WTC11 (cell line): ENCODE measurements around the gene CCP110.

Experiments used
- ATF1 ChIP-seq: sonication (generic); formaldehyde crosslinking; IDR thresholded peaks from 2 replicates; pipeline ENCODE4 v1.8.1; 2023; ENCODE audit warnings: mild to moderate bottlenecking, moderate library complexity, missing genetic modification reagents
- ETV6 ChIP-seq: sonication (generic); formaldehyde crosslinking; IDR thresholded peaks from 2 replicates; pipeline ENCODE4 v1.8.1; 2022; ENCODE audit warnings: mild to moderate bottlenecking, missing genetic modification reagents
- FOXJ3 ChIP-seq: sonication (generic); formaldehyde crosslinking; IDR thresholded peaks from 2 replicates; pipeline ENCODE4 v1.9.0; 2021; ENCODE audit warnings: missing genetic modification reagents, mild to moderate bottlenecking, borderline replicate concordance
- GABPB1 ChIP-seq: sonication (generic); formaldehyde crosslinking; IDR thresholded peaks from 2 replicates; pipeline ENCODE4 v1.8.1; 2023; ENCODE audit warnings: mild to moderate bottlenecking, missing genetic modification reagents
- GRHL2 ChIP-seq: fragments of 250-450 bp; sonication (Bioruptor Pico); IDR thresholded peaks from 2 replicates; pipeline ENCODE4 v1.8.0; 2022; ENCODE audit warnings: mild to moderate bottlenecking, moderate library complexity; ENCODE audit not compliant: insufficient replicate concordance, severe bottlenecking
- JUN ChIP-seq: sonication (generic); formaldehyde crosslinking; IDR thresholded peaks from 2 replicates; pipeline ENCODE4 v1.8.0; 2023; ENCODE audit warnings: mild to moderate bottlenecking, missing genetic modification reagents
- NR2C2 ChIP-seq: sonication (generic); formaldehyde crosslinking; IDR thresholded peaks from 2 replicates; pipeline ENCODE4 v1.8.0; 2022; ENCODE audit warnings: mild to moderate bottlenecking, missing genetic modification reagents
- SP1 ChIP-seq: sonication (generic); formaldehyde crosslinking; conservative IDR thresholded peaks from 2 replicates; pipeline ENCODE4 v1.8.1; 2022; ENCODE audit warnings: missing genetic modification reagents
- TF ChIP-seq, protein P1 (sequence below): sonication (generic); formaldehyde crosslinking; IDR thresholded peaks from 2 replicates; pipeline ENCODE4 v1.8.0; 2022; ENCODE audit warnings: mild to moderate bottlenecking, missing genetic modification reagents
- TF ChIP-seq, protein P2 (sequence below): fragments of 200-600 bp; IDR thresholded peaks from 2 replicates; pipeline ENCODE4 v1.8.0; 2022; ENCODE audit warnings: antibody characterized with exemption
- TF ChIP-seq, protein P3 (sequence below): sonication (generic); formaldehyde crosslinking; conservative IDR thresholded peaks from 2 replicates; pipeline ENCODE4 v1.8.1; 2022; ENCODE audit warnings: mild to moderate bottlenecking, missing genetic modification reagents
- TF ChIP-seq, protein P4 (sequence below): sonication (generic); formaldehyde crosslinking; IDR thresholded peaks from 2 replicates; pipeline ENCODE4 v1.8.1; 2022; ENCODE audit warnings: low read depth, missing genetic modification reagents, borderline replicate concordance
- TF ChIP-seq, protein P5 (sequence below): sonication (generic); formaldehyde crosslinking; IDR thresholded peaks from 2 replicates; pipeline ENCODE4 v1.8.1; 2022; ENCODE audit warnings: mild to moderate bottlenecking, moderate library complexity, missing genetic modification reagents

DNA sequence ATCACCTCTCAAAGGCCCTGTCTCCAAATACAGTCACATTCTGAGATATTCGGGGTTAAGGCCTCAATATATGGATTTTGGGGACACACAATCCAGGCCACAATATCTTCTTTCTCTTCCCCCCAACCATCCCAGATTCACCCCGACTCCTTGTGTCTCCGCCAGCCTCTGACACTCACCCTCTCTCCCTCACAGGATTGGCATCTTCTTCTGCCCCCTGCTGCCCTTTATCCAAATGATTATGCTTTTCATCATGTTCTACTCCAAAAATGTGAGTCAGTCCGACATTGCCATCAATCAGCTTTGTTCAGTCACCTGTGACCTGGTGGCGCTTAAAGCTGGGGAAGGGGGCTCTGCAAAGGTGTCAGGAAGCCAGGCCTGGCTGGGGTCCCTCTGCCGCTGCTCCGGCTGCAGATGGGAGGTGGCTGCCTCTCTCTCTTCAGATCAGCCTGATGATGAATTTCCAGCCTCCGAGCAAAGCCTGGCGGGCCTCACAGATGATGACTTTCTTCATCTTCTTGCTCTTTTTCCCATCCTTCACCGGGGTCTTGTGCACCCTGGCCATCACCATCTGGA, 36.9 kb upstream of the CCP110 start:
- TF ChIP-seq, protein P1, sequence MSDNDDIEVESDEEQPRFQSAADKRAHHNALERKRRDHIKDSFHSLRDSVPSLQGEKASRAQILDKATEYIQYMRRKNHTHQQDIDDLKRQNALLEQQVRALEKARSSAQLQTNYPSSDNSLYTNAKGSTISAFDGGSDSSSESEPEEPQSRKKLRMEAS (CRISPR knock-in tag): no peak
- TF ChIP-seq, protein P2, sequence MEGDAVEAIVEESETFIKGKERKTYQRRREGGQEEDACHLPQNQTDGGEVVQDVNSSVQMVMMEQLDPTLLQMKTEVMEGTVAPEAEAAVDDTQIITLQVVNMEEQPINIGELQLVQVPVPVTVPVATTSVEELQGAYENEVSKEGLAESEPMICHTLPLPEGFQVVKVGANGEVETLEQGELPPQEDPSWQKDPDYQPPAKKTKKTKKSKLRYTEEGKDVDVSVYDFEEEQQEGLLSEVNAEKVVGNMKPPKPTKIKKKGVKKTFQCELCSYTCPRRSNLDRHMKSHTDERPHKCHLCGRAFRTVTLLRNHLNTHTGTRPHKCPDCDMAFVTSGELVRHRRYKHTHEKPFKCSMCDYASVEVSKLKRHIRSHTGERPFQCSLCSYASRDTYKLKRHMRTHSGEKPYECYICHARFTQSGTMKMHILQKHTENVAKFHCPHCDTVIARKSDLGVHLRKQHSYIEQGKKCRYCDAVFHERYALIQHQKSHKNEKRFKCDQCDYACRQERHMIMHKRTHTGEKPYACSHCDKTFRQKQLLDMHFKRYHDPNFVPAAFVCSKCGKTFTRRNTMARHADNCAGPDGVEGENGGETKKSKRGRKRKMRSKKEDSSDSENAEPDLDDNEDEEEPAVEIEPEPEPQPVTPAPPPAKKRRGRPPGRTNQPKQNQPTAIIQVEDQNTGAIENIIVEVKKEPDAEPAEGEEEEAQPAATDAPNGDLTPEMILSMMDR: no peak
- TF ChIP-seq, protein P3, sequence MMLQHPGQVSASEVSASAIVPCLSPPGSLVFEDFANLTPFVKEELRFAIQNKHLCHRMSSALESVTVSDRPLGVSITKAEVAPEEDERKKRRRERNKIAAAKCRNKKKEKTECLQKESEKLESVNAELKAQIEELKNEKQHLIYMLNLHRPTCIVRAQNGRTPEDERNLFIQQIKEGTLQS: no peak
- TF ChIP-seq JUN (CRISPR knock-in tag) (no peak), FOXJ3 (CRISPR knock-in tag) (no peak), NR2C2 (CRISPR knock-in tag) (no peak), ATF1 (no peak), ETV6 (CRISPR knock-in tag) (no peak), GRHL2 (CRISPR knock-in tag) (no peak), GABPB1 (no peak), SP1 (CRISPR knock-in tag) (no peak)
- TF ChIP-seq, protein P4, sequence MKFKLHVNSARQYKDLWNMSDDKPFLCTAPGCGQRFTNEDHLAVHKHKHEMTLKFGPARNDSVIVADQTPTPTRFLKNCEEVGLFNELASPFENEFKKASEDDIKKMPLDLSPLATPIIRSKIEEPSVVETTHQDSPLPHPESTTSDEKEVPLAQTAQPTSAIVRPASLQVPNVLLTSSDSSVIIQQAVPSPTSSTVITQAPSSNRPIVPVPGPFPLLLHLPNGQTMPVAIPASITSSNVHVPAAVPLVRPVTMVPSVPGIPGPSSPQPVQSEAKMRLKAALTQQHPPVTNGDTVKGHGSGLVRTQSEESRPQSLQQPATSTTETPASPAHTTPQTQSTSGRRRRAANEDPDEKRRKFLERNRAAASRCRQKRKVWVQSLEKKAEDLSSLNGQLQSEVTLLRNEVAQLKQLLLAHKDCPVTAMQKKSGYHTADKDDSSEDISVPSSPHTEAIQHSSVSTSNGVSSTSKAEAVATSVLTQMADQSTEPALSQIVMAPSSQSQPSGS (CRISPR knock-in tag): no peak
- TF ChIP-seq, protein P5, sequence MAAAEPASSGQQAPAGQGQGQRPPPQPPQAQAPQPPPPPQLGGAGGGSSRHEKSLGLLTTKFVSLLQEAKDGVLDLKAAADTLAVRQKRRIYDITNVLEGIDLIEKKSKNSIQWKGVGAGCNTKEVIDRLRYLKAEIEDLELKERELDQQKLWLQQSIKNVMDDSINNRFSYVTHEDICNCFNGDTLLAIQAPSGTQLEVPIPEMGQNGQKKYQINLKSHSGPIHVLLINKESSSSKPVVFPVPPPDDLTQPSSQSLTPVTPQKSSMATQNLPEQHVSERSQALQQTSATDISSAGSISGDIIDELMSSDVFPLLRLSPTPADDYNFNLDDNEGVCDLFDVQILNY (CRISPR knock-in tag): no peak
